ENCODE measurements around the gene SLC4A7.
A peak's percentile ranks its signal among the peaks of the same experiment; 100 is the strongest.
"Not testable (repeated sequence)": the region's sequence is repeated elsewhere in the genome, so short reads cannot be mapped to it uniquely, and the experiment has no call there.

The SLC4A7 gene

DNA sequence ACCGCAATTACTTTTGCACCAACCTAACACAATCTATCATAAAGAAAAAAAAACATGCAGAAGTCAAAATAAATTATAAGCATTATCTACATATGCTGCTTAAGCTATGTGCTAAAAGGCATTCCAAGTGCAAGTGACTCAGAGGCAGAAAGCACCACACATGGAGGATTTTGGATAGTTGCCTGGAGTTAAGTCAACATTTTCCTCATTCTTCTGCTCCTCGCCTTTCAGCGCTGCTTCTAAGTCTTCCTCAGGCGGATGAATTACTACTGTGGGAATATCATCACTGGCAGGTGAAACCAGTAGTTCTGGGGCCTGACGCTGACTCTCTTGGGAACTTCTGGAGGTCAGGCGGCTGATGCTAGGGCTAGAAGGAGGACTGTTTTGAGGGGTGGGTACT, 53.1 kb downstream of the SLC4A7 start:
- DNase-seq: peak in 2 of 56 donors; percentile 3 to 8

DNA sequence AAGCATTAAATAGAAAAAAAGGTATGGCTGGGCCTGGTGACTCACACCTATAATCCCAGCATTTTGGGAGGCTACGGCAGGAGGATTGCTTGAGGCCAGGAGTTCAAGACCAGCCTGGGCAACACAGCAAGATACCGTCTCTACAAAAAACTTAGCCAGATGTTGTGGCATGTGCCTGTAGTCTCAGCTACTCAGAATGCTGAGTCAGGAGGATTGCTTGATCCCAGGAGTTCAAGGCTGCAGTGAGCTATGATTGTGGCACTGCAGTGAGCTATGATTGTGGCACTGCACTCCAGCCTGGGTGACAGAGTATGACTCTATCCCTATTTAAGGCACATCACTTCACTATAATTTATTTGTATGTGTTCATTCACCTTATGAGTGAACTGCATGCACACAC, 54.3 kb downstream of the SLC4A7 start:
- no peak for DNase-seq

DNA sequence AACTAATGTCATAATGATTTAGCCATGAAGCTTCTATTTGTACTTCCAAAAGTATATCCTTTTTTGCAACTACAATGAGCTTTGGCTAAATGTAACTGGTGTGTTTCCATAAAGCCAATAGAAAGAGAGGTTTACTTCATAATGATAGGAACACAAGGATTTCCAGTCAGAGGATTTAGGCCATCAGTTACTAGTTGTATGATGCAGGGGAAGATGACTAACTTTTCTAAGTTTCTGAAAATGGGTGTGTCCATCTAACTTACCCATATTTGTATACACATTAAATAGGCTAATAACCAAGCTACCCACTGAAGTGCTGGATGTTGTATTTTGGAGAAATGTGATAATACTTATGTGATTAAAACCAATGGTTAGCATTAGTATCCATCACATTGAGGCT, 55.7 kb downstream of the SLC4A7 start:
- DNase-seq: no peak

DNA sequence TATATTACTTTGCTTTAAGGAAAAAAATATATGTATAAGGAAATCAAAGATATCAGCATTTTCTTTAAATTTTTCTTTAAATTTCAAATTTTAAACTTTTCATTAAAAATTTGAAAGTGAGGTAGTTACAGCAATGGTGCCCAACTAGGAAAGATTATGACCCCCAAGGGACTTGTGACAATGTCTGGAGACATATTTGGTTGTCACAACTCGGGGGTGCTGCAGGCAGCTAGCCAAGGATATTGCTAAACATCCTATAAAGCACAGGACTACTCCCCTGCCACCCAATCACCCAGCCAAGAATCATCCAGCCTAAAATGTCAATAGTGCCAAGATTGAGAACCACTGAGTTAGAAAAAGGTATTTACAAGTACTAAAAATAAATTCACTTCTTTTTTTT, 57.3 kb downstream of the SLC4A7 start:
- DNase-seq: no peak

DNA sequence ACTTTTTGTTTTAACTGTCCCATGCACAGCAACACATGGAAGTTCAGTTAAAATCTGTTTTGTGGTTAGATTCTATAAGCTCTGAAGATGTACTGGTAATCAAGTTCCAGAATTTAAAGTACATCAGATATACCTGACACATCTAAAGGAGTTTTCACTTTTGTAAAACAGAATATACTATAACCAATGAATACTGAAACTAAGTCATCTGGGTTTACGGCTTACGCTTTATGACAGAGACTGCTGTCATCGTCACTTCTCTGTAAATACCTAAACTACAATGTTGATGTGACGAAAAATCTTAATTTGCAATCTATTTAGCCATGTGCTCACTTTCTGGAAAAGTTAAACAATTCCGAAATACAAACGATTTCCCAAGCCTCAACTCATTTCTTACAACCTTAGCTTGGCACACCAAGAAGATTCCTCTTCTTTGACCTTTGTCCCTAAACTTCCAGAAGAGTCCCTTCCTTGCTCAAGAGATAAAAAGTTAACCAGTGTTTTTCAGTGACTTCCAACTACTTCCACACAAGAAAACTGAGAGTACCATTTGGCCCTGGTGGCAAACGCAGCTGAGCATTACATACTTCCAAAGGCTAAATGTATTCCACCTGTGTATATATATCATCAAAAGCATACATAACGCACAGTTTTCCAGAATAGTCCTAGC, 58.2 kb downstream of the SLC4A7 start:
- no peak for DNase-seq

DNA sequence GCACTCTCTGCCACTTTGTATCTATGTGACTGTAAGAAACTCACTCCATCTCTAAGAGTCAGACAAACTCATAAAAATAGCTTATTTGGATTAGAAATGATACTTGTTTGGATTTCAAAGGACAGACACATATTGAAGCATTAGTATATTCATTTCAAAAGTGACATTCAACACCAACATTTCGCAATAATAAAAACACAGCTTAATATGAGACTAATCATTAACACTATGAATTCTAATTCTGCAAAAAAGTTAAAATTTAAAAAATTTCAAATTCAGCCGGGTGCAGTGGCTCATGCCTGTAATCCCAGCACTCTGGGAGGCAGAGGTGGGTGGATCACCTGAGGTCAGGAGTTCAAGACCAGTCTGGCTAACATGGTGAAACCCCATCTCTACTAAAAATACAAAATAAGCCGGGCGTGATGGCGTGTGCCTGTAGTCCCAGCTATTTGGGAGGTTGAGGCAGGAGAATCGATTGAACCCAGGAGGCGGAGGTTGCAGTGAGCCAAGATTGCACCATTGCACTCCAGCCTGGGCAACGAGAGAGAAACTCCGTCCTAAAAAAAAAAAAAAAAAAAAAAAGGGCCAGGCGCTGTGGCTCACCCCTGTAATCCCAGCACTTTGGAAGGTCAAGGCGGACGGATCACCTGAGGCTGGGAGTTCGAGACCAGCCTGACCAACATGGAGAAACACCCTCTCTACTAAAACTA, 59.2 kb downstream of the SLC4A7 start:
- not testable (repeated sequence) for DNase-seq

DNA sequence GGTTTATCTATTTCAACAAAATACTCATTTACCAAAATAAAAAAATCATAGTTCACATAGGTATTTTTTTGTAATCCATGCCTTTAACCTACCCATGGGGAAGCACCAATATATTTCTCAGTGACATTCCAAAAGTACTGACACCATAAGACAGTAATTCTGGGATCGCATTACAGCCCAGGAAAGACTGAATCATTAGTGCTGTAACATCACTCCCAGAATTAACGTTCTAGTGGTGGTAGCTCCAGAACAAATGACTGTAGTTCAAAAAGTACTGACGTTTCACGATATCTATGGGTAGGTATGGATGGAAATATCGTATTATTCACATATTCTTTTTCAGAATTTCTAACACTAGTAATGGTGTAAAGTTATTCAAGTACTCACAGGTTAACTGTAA, 60.7 kb downstream of the SLC4A7 start:
- DNase-seq: no peak

DNA sequence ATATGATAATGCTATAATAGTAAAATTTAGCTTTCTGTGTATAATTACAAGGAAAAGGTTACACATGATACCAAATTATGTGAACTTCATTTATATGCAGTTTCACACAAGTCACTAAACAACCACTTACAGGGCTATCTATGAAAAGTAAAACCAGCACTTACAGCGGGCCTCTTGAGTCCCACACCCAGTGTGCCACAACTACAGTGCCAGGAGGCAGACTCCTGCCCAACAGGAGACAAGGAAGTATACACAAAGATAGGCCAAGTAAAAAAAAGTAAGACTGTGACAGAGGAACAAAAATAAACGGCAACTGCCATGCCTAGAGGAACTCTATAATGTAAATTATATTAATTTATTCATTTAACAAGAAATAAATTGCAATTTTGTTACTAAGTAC, 61.6 kb downstream of the SLC4A7 start:
- no peak for DNase-seq

DNA sequence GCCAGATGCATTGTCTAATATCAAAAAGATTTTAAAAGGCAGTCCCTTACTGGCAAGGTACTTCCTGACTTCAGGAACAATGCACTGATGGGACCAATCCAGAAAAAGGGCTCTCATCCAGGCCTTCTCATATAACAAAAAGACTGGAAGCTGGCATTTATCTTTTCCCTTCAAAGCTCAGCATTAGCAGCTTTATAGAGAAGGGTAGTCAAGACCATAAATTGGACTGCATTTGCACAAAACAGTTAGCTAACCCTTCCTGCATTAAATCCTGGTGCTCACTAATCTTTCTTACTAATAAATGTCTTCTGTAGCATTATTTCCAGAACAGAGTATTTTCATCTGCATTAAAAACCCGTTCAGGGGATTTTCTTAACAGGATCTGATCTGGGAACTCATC, 69.0 kb downstream of the SLC4A7 start:
- no peak for DNase-seq

DNA sequence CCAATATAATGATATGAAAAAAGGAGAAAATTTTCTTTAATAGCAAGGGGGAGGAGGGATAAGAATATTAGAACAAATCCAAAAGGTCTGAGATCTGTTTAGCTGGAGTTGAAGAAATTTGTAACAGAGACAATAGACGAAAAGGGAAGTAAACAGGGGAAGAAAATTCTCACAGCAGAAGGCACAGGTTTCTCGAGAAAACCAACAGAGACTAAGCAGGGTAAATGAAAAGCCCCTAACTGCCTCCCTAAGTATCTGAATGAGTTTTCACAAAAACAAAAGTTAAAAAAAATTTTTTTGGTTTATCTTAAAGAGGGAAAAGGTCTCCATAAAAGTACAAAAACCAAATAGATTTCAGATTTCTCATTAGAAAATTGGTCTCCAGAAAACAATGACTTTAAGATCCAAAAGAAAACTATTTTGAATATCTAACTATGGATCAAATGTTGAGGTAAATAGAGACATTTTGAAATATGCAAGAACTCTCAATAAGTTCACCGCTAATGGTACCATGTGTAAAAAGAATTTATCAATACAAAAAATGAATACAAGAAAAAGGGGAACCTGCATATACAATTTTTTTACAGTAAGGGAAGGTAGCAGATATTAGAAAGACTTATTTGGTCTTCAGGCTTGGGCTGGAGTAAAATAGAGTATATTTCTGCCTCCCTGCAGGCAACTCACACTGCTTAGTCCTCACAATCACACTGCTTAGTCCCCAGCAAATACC, 91.1 kb downstream of the SLC4A7 start:
- DNase-seq: no peak

DNA sequence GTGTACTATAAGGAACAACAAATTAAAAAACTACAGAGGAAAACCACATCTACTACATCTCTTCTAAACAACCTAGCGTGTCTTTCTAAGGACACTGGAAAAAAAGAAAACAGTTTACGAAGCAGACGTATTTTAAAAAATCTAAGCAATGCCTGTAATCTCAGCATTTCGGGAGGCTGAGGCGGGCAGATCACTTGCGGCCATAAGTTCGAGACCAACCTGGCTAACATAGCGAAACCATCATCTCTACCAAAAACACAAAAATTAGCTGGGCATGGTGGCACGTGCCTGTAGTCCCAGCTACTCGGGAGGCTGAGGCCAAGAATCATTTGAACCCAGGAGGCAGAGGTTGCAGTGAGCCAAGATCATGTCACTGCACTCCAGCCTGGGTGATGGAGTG, 91.8 kb downstream of the SLC4A7 start:
- DNase-seq: not testable (repeated sequence)

DNA sequence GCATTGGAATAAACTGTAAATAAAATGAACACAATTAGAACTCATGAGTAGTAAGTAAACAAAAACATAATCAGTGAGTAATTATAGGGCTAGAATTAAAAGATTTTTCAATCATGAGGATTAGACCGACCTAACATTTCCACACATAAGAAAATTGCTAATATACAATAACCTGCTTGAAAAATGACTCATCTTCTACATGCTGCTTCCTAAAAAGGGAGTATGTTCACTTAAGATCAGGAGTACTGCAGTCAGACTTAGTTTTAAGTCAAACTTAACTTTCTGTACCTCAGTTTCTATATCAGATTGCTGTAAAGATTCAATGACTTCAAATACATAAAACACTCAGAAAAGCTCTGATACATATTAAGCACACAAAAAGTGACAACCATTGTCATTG, 92.4 kb downstream of the SLC4A7 start:
- DNase-seq: no peak

DNA sequence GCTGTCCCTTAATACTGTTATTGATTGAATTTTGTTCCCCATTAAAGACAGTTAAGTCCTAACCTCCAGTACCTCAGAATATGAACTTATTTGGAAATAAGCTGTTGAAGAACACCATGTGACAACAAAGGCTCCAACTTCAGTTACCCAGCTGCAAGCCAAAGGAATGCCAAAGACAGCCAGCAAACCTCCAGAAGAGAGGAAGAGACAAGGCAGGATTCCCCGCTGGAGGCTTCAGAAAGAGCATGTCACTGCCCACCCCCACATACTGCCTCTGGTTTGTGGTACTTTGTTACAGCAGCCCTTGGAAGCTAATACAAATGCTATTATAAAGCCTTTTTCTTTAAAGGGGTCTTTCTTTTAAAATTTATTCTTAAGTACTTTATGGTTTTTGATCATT, 96.6 kb downstream of the SLC4A7 start:
- DNase-seq: no peak

DNA sequence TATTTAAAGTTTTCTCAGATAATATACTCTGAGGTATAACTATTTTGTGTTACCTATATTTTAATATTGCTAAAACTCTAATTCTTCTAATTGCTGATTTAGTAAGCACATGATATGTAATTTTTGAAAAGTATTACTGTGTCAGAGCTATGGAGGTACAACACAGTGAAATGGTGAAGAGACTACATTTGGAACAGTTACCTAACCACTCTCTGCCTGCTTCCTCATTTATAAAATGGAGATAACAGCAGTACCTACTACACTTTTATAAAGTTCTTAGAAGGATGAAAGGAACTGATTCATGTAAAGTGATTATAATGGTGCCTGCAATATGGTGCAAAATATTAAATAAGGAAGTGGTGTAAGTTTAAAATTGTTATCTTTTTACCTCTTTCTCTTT, 98.7 kb downstream of the SLC4A7 start:
- DNase-seq: no peak

DNA sequence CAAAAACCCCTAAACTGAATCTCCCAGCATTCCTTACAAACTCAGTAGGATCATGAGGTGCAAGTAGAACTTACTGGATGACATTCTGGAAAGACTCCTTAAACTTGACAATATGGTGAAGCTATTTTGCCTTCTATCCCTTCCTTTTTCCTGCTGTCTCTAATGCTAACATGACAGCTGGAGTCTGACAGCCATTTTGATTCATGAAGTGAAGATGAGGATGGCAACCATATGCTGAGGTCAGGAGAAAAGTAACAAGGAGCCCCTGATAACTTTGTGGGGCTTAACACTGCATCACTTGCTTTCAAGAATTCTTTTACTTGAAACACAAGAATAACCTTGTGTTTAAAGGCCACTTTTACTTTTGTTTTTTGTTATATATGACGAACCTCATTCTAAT, 100.0 kb downstream of the SLC4A7 start:
- DNase-seq: no peak

DNA sequence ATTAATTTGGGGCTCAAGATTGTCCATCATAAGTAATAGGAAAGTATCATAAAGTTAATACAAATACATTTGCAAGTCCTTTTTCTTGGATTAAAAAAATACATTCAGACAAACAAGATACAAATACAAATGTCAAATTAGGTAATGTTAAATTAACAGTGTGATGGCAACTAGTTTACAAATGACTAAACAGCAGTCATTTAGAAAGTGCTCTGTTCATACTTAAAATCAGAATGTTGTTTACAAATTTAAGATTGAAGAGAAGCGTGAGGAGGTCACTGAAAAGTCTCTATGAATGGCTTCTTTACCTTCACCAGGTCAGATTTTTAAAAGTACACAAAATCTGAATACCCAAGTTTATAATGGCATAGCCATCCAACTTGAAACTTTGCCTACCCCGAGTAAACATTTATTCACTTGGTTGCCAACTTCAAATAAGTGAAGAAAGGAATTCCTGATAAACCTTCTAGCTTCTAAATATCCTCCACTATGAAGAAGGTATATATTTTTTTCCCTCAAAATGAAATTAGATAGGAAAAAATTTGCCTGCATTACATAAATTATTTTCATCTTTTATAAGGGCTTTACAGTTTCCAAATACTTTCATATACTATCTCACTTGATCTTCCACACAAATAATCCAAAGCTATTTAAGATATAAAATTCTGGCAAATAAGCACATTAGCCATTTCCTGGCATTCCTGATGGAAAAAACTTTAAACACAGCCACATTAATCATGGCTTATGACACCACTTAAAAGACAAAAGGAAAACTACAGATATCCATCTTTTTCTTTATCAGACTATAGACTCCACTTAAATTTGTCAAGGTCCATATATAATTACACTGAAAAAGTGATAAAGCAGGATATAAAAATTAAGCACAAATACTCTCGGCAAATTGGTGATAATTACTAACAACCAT, 103.5 kb downstream of the SLC4A7 start:
- no peak for DNase-seq

DNA sequence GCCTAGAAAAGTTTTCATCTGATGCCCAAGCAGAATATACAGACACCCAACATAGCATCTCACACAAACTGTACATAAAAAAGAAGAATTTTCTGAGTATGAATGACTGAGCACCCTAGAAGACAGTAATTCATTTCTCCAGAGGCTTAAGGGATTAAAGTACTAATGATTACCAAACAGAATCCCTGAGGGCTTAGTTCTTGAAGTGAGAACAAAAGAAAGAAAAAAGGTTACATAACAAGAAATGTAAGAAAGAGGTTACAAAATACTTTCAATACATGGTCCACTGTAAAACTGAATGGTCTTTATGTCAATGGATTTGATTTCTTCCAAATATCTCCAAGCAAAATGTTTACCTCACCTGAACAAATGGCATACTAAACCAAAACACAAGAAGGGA, 105.9 kb downstream of the SLC4A7 start:
- no peak for DNase-seq

DNA sequence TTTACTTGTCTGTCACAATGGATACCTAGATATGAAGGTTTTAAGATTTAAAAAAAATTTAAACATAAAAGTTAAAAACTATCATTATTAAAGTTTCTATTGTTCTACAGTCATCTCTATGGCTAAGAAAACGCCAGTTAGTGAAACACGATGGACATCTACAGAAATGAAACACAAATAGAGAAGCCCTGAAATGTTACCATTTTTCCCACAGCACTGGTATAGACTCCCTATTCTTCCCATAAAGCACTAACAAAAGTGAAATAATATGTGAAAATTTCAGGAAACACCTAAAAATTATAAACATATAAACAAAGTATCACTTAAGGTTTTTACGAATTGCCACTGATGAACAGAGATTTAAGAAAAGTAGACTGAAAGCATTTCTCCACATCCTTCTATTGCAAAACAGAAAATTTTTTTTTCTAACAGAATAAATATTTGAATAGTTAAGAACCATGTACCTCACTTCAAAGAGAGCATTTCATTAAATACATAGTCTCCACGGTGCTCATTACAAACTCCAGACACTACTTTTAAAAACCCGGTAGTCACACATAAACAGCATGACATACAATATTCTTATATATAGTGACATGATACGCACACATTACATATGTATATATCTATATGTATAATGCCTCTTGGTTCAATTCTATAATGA, 107.9 kb downstream of the SLC4A7 start:
- DNase-seq: no peak

DNA sequence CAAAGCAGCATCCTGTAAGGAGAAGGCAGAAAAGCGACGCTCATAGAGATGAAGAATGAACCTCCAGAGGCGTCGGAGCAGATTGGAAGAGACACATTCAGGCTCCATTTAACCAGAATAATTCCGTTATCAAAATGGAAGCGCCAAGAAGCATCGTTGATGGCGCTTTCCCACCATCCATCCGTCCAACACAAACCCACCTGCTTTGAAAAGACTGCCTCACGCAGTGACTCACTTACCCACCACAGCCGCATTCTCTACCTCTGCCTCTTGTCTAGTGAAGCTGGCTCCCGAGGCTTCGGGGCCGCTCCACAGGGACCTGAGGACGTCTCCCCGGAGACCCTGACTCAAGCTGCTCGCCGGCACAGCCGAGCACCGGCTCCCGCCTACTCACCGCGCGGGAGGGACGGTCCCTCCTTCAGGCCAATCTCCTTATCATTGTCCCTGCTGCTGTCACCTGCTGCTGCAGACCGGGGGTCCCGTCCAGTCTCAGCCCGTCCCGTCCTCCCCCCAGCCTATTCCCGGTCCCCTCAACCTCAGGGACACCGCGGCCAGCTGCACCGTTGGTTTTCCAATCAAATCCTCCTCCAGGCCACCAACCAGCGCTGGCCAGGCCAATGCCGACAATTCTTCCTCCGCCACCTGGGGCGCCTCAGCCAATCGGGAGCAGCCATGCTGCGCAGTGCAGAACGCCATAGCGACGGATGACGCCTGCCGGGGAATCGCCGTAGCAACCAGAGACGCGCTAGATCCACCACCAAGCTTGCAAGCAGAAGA, 115.2 kb downstream of the SLC4A7 start, which contains the start of gene NEK10:
Gene NEK10, minus strand, starts transcription at position 553 of the 777 bp plus-strand sequence. CDS start 16,501 bp downstream, outside the sequence.
- DNase-seq: peak; percentile 15 to 93 (median 78)

DNA sequence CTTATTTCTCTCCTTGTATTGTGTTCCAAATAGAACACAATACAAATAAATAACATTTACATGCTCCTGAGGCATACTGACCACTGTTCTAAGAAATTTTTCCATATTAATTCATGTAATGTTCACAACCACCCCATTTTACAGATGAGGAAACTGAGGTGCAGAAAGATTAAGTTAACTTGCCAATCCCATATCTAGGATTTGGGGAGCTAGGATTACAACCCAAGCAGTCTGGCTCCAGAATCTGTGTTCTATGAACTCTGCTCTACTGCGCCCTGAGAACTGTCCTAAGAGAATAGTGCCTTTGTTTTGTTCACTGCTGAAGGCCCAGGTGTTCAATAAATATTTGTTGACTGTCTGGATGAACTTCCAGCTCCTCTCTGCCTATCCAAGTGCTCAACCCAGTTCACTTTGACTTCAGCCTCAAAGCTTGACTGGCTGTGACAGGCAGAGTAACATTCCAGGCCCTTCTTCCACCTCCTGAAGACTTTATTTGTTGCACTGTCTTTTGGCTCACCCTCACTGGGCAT, 118.1 kb downstream of the SLC4A7 start:
- no peak for DNase-seq

Data from amygdala (tissue), 56 donors.